Brain pericyte (primary cell): ENCODE measurements around the gene PRIM1.
"Not testable (repeated sequence)": the region's sequence is repeated elsewhere in the genome, so short reads cannot be mapped to it uniquely, and the experiment has no call there.

Source experiments
- DNase-seq: peaks from one replicate; pipeline ENCODE4 v3.0.0-alpha.2; 2012; ENCODE audit warnings: low read depth, low spot score

Gene PRIM1

GRCh38 chr12:56751712-56752598 is at the start of gene PRIM1:
TSS of gene PRIM1 (minus strand) at chr12:56752323. CDS start at chr12:56752298, 25 bp downstream.
- no peak for DNase-seq

GRCh38 chr12:56800221-56800620 is 48.1 kb upstream of the PRIM1 start:
- DNase-seq: no peak

GRCh38 chr12:56799345-56799744 is 47.2 kb upstream of the PRIM1 start:
- not testable (repeated sequence) for DNase-seq

GRCh38 chr12:56795791-56796190 is 43.7 kb upstream of the PRIM1 start:
- not testable (repeated sequence) for DNase-seq

- not testable (repeated sequence) for DNase-seq
Observed at GRCh38 chr12:56795046-56795562, 43.0 kb upstream of the PRIM1 start.

- DNase-seq: not testable (repeated sequence)
Observed at GRCh38 chr12:56793124-56793523, 41.0 kb upstream of the PRIM1 start.

GRCh38 chr12:56792678-56793077 is 40.6 kb upstream of the PRIM1 start:
- DNase-seq: no peak

GRCh38 chr12:56789429-56789828 is 37.3 kb upstream of the PRIM1 start:
- not testable (repeated sequence) for DNase-seq

- no peak for DNase-seq
Observed at GRCh38 chr12:56787498-56787897, 35.4 kb upstream of the PRIM1 start.

GRCh38 chr12:56785874-56786273 is 33.8 kb upstream of the PRIM1 start:
- no peak for DNase-seq

GRCh38 chr12:56785141-56785865 is 33.2 kb upstream of the PRIM1 start:
- no peak for DNase-seq

- no peak for DNase-seq
Observed at GRCh38 chr12:56781726-56782125, 29.6 kb upstream of the PRIM1 start.

GRCh38 chr12:56778756-56779155 is 26.6 kb upstream of the PRIM1 start:
- DNase-seq: no peak

- no peak for DNase-seq
Observed at GRCh38 chr12:56776654-56777053, 24.5 kb upstream of the PRIM1 start.

- no peak for DNase-seq
Observed at GRCh38 chr12:56775638-56776037, 23.5 kb upstream of the PRIM1 start.

GRCh38 chr12:56773113-56773512 is 21.0 kb upstream of the PRIM1 start:
- DNase-seq: no peak

GRCh38 chr12:56772625-56773024 is 20.5 kb upstream of the PRIM1 start:
- DNase-seq: no peak

GRCh38 chr12:56769868-56770267 is 17.7 kb upstream of the PRIM1 start:
- no peak for DNase-seq

GRCh38 chr12:56768424-56768823 is 16.3 kb upstream of the PRIM1 start:
- no peak for DNase-seq

- DNase-seq: no peak
Observed at GRCh38 chr12:56766535-56766934, 14.4 kb upstream of the PRIM1 start.

- DNase-seq: no peak
Observed at GRCh38 chr12:56763753-56764657, 11.9 kb upstream of the PRIM1 start.
